ENCODE measurements around the gene SPRED2. TPM values are rescaled to one million over a fixed set of nuclear protein-coding genes. Genes with fewer than 3 reads are reported as not detected.

SPRED2 gene
- total and polyA plus RNA-seq, 4 donors = 6.7 to 7.5 (median 7.1) TPM

DNA sequence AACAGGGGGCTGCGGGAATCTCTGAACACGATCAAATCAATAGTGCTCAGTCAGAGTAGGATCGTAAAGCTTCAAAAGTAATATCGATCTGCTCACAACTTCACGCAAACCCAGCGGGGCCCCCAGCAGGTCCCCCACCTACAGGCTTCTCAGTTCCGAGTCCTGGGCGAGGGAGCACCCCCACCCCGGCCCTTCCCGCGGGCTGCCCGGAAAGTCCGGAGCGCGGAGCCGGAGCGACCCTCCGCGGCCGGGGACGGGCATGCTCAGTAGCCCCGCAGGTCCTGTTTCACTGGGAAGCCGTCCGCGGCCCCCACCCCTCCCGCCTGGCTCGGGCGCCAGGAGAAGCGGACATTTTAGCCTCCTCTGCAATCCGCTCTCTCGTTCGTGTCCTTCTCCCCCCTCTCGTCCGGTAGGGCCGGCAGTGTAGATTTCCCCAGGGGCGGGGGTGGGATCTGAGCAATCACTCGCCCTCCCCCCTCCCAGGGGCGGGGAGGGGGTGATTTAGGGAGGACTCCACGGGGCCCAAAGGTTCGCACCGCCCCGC lies 3.3 kb upstream of the SPRED2 start:
- DNase-seq (ENCODE audit: low spot score) = peak; percentile 77
- Histone ChIP-seq H3K9me3 (ENCODE audit: control insufficient read depth in 4 of 4, low read length in 3 of 4) (no peaks in the 10 kb centered on the region), H3K4me3 (ENCODE audit: low read depth in 1 of 3, low read length in 3 of 3) (peak overlapping the region; percentile 67 to 77 (median 77)), H3K4me1 (ENCODE audit: control insufficient read depth in 4 of 4, insufficient read depth in 4 of 4, low read length in 3 of 4) (peaks cover 3 to 14% (median 8%) of the 10 kb centered on the region in 4 donors), H3K36me3 (ENCODE audit: control insufficient read depth in 4 of 4, insufficient read depth in 3 of 4, low read depth in 1 of 4, low read length in 3 of 4) (no peaks in the 10 kb centered on the region), H3K27ac (ENCODE audit: low read depth in 1 of 2, low read length in 2 of 2) (peak overlapping the region; percentile 97 to 98), H3K9ac (ENCODE audit: low read depth in 1 of 2, low read length in 2 of 2) (peak overlapping the region; percentile 65 to 68), H3K27me3 (ENCODE audit: control insufficient read depth in 4 of 4, insufficient read depth in 4 of 4, low read length in 3 of 4) (no peaks in the 10 kb centered on the region)
- peak; percentile 53 to 63 for TF ChIP-seq RAD21 (IDR thresholded peaks at IDR 0.05)
- peak; percentile 11 for TF ChIP-seq SP1 (IDR thresholded peaks at IDR 0.05)
- TF ChIP-seq FOXA2 (IDR thresholded peaks at IDR 0.05) = no peak
- WGBS = 1% methylated on average over 42 of the region's 42 CpGs

DNA sequence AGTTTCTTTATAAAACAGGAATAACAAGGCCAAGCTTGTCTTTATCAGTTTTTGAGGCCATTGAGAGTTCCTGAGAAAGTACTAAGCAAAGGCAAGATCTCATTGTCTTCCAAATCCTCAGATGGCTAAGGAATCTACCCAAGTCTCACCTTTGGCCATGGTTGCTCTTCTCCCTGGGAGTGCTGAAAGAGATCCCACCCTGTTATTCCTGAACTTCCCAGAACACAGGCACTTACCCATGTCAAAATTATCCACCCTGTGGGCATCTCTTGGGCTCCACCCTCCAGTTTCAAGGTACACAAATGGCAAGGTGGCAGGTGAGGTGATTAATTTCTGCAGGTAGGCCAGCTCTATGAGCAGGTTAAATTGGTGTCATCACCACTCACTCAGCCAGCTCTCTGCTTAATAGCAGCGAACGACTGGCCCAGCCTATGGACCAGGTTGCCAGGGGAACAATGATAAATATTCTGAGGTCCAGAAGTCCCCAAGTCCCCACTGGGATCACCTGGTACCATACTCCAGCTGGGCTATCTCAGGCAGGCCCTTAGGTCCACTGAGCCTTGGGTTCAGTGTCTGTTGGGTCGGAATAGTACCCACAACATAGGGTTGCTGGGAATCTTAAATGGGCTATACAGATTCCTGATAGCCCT lies 2.3 kb upstream of the SPRED2 start:
- peak overlapping the region in 1 of 2 donors; percentile 68 for H3K9ac ChIP-seq (ENCODE audit: low read depth in 1 of 2, low read length in 2 of 2)
- no peak overlapping the region for H3K27ac ChIP-seq (ENCODE audit: low read depth in 1 of 2, low read length in 2 of 2)
- H3K27me3 ChIP-seq (ENCODE audit: control insufficient read depth in 4 of 4, insufficient read depth in 4 of 4, low read length in 3 of 4) = no peaks in the 10 kb centered on the region
- 74% methylated on average over 3 of the region's 3 CpGs for WGBS
- TF ChIP-seq RAD21 (IDR thresholded peaks at IDR 0.05) (no peak), YY1 (IDR thresholded peaks at IDR 0.05) (no peak), REST (IDR thresholded peaks at IDR 0.05) (no peak), FOXA1 (IDR thresholded peaks at IDR 0.05) (no peak), NR2F2 (IDR thresholded peaks at IDR 0.05) (no peak), CTCF (IDR thresholded peaks at IDR 0.05; ENCODE audit: low read depth, low read length, missing input control) (no peak), EGR1 (IDR thresholded peaks at IDR 0.05; ENCODE audit: low read depth in 2 of 2) (no peak), JUND (IDR thresholded peaks at IDR 0.05) (no peak), HNF4G (IDR thresholded peaks at IDR 0.05) (no peak)
- TF ChIP-seq, protein P1, sequence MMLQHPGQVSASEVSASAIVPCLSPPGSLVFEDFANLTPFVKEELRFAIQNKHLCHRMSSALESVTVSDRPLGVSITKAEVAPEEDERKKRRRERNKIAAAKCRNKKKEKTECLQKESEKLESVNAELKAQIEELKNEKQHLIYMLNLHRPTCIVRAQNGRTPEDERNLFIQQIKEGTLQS (IDR thresholded peaks at IDR 0.05) = no peak
- TF ChIP-seq, protein P2, sequence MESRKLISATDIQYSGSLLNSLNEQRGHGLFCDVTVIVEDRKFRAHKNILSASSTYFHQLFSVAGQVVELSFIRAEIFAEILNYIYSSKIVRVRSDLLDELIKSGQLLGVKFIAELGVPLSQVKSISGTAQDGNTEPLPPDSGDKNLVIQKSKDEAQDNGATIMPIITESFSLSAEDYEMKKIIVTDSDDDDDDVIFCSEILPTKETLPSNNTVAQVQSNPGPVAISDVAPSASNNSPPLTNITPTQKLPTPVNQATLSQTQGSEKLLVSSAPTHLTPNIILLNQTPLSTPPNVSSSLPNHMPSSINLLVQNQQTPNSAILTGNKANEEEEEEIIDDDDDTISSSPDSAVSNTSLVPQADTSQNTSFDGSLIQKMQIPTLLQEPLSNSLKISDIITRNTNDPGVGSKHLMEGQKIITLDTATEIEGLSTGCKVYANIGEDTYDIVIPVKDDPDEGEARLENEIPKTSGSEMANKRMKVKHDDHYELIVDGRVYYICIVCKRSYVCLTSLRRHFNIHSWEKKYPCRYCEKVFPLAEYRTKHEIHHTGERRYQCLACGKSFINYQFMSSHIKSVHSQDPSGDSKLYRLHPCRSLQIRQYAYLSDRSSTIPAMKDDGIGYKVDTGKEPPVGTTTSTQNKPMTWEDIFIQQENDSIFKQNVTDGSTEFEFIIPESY (IDR thresholded peaks at IDR 0.05) = no peak
- H3K36me3 ChIP-seq (ENCODE audit: control insufficient read depth in 4 of 4, insufficient read depth in 3 of 4, low read depth in 1 of 4, low read length in 3 of 4) = no peaks in the 10 kb centered on the region
- H3K4me1 ChIP-seq (ENCODE audit: control insufficient read depth in 4 of 4, insufficient read depth in 4 of 4, low read length in 3 of 4) = peaks cover 4 to 22% (median 14%) of the 10 kb centered on the region in 4 donors
- no peak for DNase-seq (ENCODE audit: low spot score)
- no peaks in the 10 kb centered on the region for H3K9me3 ChIP-seq (ENCODE audit: control insufficient read depth in 4 of 4, low read length in 3 of 4)
- H3K4me3 ChIP-seq (ENCODE audit: low read depth in 1 of 3, low read length in 3 of 3) = no peak overlapping the region
